K562 (cell line): ENCODE results near the gene KLHL18. TPM values are rescaled to one million over a fixed set of nuclear protein-coding genes. Genes with fewer than 3 reads are reported as not detected.

Experiments
- CBX3 ChIP-seq, 2 experiments: IDR thresholded peaks; 1 replicate in 1 of 2; 2 replicates in 1 of 2; pipeline ENCODE4 v1.6.1; 2012; ENCODE audit warnings: inconsistent platforms in 2 of 2, low read length in 2 of 2, borderline replicate concordance in 1 of 2, control low read depth in 1 of 2
- DDX20 ChIP-seq: fragments of 450-650 bp; IDR thresholded peaks from 2 replicates; pipeline ENCODE4 v1.6.1; 2016; ENCODE audit warnings: missing genetic modification characterization, low read depth, mild to moderate bottlenecking, missing compliant biosample characterization, moderate library complexity
- IRF1 ChIP-seq: sonication (generic); formaldehyde crosslinking; IDR thresholded peaks from 2 replicates; pipeline ENCODE4 v1.8.0; 2022; ENCODE audit warnings: missing genetic modification reagents, mild to moderate bottlenecking, borderline replicate concordance
- IRF2 ChIP-seq: sonication (generic); formaldehyde crosslinking; IDR thresholded peaks from 2 replicates; pipeline ENCODE4 v1.8.1; 2022; ENCODE audit warnings: mild to moderate bottlenecking, missing genetic modification reagents
- SMAD2 ChIP-seq: fragments of 150-350 bp; IDR thresholded peaks from 2 replicates; pipeline ENCODE4 v1.6.1; 2014; ENCODE audit warnings: low read depth, mild to moderate bottlenecking, low read length
- SMAD4 ChIP-seq: fragments of 250-450 bp; sonication (Bioruptor Pico); conservative IDR thresholded peaks from 2 replicates; pipeline ENCODE4 v1.8.0; 2021; ENCODE audit warnings: inconsistent platforms, mild to moderate bottlenecking, moderate library complexity
- SUPT5H ChIP-seq: fragments of 450-650 bp; IDR thresholded peaks from 2 replicates; pipeline ENCODE4 v1.6.1; 2016
- TOE1 ChIP-seq, 2 experiments: fragments of 450-650 bp in 1 of 2; sonication (generic) in 1 of 2; formaldehyde crosslinking in 1 of 2; IDR thresholded peaks; 2 replicates each; pipeline versions ENCODE4 v1.7.1 to v1.8.0; 2016 to 2022; ENCODE audit warnings: borderline replicate concordance in 2 of 2, mild to moderate bottlenecking in 2 of 2, antibody characterized with exemption in 1 of 2, inconsistent platforms in 1 of 2, low read depth in 1 of 2, missing genetic modification reagents in 1 of 2, moderate library complexity in 1 of 2
- YBX1 ChIP-seq: fragments of 450-650 bp; IDR thresholded peaks from 2 replicates; pipeline ENCODE4 v1.7.1; 2016; ENCODE audit warnings: mild to moderate bottlenecking
- ZBTB17 ChIP-seq: fragments of 450-650 bp; formaldehyde crosslinking; IDR thresholded peaks from 2 replicates; pipeline ENCODE4 v1.4.0; 2020; ENCODE audit warnings: mild to moderate bottlenecking
- ZC3H11A ChIP-seq: IDR thresholded peaks from 2 replicates; pipeline ENCODE4 v1.6.1; 2012; ENCODE audit warnings: low read depth, low read length, improper control_type of control experiment
- ZNF354B ChIP-seq: fragments of 250-450 bp; sonication (Bioruptor Pico); IDR thresholded peaks from 2 replicates; pipeline ENCODE4 v1.4.0; 2020
- ZNF512 ChIP-seq: IDR thresholded peaks from 2 replicates; pipeline ENCODE4 v1.6.1; 2016; ENCODE audit warnings: missing genetic modification characterization, missing compliant biosample characterization
- polyA plus RNA-seq, 8 experiments: library from polyadenylated mRNA; depleted of rRNA in 4 of 8; stranded (reverse) in 5 of 8; unstranded in 3 of 8; fragments of >200 nt; fragmentation: Nextera tagmentation in 2 of 8; fragmentation: Illumina TruSeq in 1 of 8; extraction: Ambion mirVana in 2 of 8; extraction: Trizol in 1 of 8; gene quantifications; 2 replicates each; pipeline versions ENCODE4 v1.2.1 to v1.2.3, GENCODE V29; 2011 to 2014; ENCODE audit warnings: inconsistent platforms in 1 of 8, missing spikeins in 1 of 8
- total RNA-seq, 7 experiments: library from RNA; depleted of rRNA in 6 of 7; stranded (reverse); fragments of >200 nt in 6 of 7; fragmentation: Illumina TruSeq in 2 of 7; extraction: Trizol in 2 of 7; gene quantifications; 2 replicates each; pipeline versions ENCODE4 v1.2.1 to v1.2.3, GENCODE V29; 2011 to 2021; ENCODE audit warnings: low replicate concordance in 1 of 7
- TF ChIP-seq, protein P1 (sequence below): fragments of 150-350 bp; IDR thresholded peaks from 2 replicates; pipeline ENCODE4 v1.6.1; 2014; ENCODE audit warnings: low read depth, mild to moderate bottlenecking, low read length, borderline replicate concordance
- TF ChIP-seq, protein P2 (sequence below): sonication (generic); formaldehyde crosslinking; IDR thresholded peaks from 2 replicates; pipeline ENCODE4 v1.9.0; 2022; ENCODE audit warnings: mild to moderate bottlenecking, missing genetic modification reagents
- TF ChIP-seq, protein P3 (sequence below): fragments of 250-450 bp; sonication (Bioruptor Pico); IDR thresholded peaks from 2 replicates; pipeline ENCODE4 v1.4.0; 2020; ENCODE audit warnings: mild to moderate bottlenecking, moderate library complexity
- TF ChIP-seq, protein P4 (sequence below): sonication (generic); IDR thresholded peaks from 2 replicates; pipeline ENCODE4 v1.6.1; 2016

Gene KLHL18
- total and polyA plus RNA-seq, 9 of the 15 experiments (the other 6 are each of a cell fraction or from before 2014, with no cell fraction given), result 26.7 to 97.5 (median 48.7) TPM

DNA sequence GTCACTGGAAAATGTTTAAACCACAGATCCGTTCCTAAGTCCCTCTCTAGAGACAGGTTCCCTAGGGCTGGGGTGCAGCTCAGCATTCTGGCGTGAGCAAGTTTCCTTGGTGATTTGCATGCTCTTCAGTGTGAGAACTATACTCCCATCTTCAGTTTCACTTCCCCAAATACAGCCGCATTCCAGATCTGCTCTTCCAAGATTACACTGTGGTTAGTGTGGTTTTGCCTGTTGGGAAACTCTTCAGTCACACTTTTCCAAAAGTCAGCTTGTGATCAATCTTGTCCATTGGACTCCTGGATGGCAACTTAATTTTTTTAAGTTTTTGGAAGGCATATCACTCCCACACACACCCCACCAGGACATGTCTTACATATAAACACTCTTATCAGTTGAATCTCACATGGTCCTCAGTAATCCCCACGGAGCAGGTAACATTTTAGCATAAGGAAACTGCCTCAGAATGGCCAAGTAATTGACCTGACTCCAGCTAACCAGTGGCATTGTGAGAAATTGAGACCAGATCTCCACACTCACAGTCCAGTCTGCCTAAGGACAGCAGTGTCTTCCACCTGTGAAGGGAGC is 64.6 kb downstream of the KLHL18 start (continued):
- TF ChIP-seq, protein P1, sequence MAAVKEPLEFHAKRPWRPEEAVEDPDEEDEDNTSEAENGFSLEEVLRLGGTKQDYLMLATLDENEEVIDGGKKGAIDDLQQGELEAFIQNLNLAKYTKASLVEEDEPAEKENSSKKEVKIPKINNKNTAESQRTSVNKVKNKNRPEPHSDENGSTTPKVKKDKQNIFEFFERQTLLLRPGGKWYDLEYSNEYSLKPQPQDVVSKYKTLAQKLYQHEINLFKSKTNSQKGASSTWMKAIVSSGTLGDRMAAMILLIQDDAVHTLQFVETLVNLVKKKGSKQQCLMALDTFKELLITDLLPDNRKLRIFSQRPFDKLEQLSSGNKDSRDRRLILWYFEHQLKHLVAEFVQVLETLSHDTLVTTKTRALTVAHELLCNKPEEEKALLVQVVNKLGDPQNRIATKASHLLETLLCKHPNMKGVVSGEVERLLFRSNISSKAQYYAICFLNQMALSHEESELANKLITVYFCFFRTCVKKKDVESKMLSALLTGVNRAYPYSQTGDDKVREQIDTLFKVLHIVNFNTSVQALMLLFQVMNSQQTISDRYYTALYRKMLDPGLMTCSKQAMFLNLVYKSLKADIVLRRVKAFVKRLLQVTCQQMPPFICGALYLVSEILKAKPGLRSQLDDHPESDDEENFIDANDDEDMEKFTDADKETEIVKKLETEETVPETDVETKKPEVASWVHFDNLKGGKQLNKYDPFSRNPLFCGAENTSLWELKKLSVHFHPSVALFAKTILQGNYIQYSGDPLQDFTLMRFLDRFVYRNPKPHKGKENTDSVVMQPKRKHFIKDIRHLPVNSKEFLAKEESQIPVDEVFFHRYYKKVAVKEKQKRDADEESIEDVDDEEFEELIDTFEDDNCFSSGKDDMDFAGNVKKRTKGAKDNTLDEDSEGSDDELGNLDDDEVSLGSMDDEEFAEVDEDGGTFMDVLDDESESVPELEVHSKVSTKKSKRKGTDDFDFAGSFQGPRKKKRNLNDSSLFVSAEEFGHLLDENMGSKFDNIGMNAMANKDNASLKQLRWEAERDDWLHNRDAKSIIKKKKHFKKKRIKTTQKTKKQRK, result no peak
- 0 out of 2 replicates have a peak, but pooled peaks have one; percentile 3 for TF ChIP-seq SUPT5H
- peak; percentile 79 for TF ChIP-seq SMAD4 (CRISPR knock-in tag)
- TF ChIP-seq ZC3H11A, result no peak
- TF ChIP-seq TOE1 (IDR thresholded peaks at IDR 0.05; ENCODE audit: borderline replicate concordance), result no peak
- TF ChIP-seq TOE1 (CRISPR knock-in tag; IDR thresholded peaks at IDR 0.05; ENCODE audit: borderline replicate concordance, low read depth), result no peak
- TF ChIP-seq ZBTB17 (CRISPR knock-in tag), result peak; percentile 43; the same call in 1 of the 2 replicates
- TF ChIP-seq, protein P2, sequence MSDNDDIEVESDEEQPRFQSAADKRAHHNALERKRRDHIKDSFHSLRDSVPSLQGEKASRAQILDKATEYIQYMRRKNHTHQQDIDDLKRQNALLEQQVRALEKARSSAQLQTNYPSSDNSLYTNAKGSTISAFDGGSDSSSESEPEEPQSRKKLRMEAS (CRISPR knock-in tag), result no peak
- TF ChIP-seq, protein P3, sequence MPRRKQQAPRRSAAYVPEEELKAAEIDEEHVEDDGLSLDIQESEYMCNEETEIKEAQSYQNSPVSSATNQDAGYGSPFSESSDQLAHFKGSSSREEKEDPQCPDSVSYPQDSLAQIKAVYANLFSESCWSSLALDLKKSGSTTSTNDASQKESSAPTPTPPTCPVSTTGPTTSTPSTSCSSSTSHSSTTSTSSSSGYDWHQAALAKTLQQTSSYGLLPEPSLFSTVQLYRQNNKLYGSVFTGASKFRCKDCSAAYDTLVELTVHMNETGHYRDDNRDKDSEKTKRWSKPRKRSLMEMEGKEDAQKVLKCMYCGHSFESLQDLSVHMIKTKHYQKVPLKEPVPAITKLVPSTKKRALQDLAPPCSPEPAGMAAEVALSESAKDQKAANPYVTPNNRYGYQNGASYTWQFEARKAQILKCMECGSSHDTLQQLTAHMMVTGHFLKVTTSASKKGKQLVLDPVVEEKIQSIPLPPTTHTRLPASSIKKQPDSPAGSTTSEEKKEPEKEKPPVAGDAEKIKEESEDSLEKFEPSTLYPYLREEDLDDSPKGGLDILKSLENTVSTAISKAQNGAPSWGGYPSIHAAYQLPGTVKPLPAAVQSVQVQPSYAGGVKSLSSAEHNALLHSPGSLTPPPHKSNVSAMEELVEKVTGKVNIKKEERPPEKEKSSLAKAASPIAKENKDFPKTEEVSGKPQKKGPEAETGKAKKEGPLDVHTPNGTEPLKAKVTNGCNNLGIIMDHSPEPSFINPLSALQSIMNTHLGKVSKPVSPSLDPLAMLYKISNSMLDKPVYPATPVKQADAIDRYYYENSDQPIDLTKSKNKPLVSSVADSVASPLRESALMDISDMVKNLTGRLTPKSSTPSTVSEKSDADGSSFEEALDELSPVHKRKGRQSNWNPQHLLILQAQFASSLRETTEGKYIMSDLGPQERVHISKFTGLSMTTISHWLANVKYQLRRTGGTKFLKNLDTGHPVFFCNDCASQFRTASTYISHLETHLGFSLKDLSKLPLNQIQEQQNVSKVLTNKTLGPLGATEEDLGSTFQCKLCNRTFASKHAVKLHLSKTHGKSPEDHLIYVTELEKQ, result no peak
- no peak for TF ChIP-seq SMAD2
- TF ChIP-seq, protein P4, sequence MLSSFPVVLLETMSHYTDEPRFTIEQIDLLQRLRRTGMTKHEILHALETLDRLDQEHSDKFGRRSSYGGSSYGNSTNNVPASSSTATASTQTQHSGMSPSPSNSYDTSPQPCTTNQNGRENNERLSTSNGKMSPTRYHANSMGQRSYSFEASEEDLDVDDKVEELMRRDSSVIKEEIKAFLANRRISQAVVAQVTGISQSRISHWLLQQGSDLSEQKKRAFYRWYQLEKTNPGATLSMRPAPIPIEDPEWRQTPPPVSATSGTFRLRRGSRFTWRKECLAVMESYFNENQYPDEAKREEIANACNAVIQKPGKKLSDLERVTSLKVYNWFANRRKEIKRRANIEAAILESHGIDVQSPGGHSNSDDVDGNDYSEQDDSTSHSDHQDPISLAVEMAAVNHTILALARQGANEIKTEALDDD, result peak; percentile 48; the same call in 1 of the 2 replicates
- no peak for TF ChIP-seq YBX1
- TF ChIP-seq ZNF512 (tag), result no peak
- TF ChIP-seq CBX3 (IDR thresholded peaks at IDR 0.05; ENCODE audit: borderline replicate concordance in 1 of 2, low read length in 2 of 2), result no peak
- no peak for TF ChIP-seq IRF2
- TF ChIP-seq ZNF354B, result no peak
- no peak for TF ChIP-seq IRF1
- no peak for TF ChIP-seq DDX20 (tag)
